Mesenchymal stem cell (in vitro differentiated cells and primary cell): ENCODE measurements around the gene PIK3CD.

ENCODE experiments used
- DNase-seq: peaks from one replicate; pipeline ENCODE4 v3.0.0-alpha.2; 2013
- H2AFZ ChIP-seq: one replicate; pipeline ENCODE4 v1.6.1; 2013; ENCODE audit warnings: low read depth, mild to moderate bottlenecking, control low read depth, inconsistent platforms, low read length, moderate library complexity
- H2AK5ac ChIP-seq: 2 replicates; pipeline ENCODE4 v1.6.1; 2013; ENCODE audit warnings: low read length, moderate library complexity, mild to moderate bottlenecking, inconsistent platforms; ENCODE audit not compliant: severe bottlenecking
- H2BK120ac ChIP-seq: one replicate; pipeline ENCODE4 v1.6.1; 2013; ENCODE audit warnings: low read depth, mild to moderate bottlenecking, inconsistent platforms, low read length, moderate library complexity
- H2BK12ac ChIP-seq, 2 experiments: one replicate each; pipeline ENCODE4 v1.6.1; 2013; ENCODE audit warnings: inconsistent platforms in 2 of 2, low read length in 2 of 2, mild to moderate bottlenecking in 2 of 2, moderate library complexity in 2 of 2, control low read depth in 1 of 2
- H2BK15ac ChIP-seq: one replicate; pipeline ENCODE4 v1.6.1; 2013; ENCODE audit warnings: mild to moderate bottlenecking, low read depth, inconsistent platforms; ENCODE audit not compliant: poor library complexity, severe bottlenecking
- H2BK5ac ChIP-seq: 2 replicates; pipeline ENCODE4 v1.6.1; 2013; ENCODE audit warnings: low read depth, mild to moderate bottlenecking, low read length, control low read depth, inconsistent platforms; ENCODE audit not compliant: poor library complexity, severe bottlenecking
- H3K14ac ChIP-seq, 2 experiments: one replicate each; pipeline ENCODE4 v1.6.1; 2013; ENCODE audit warnings: inconsistent platforms in 2 of 2, low read length in 2 of 2, control low read depth in 1 of 2, mild to moderate bottlenecking in 1 of 2, moderate library complexity in 1 of 2
- H3K18ac ChIP-seq, 2 experiments: one replicate each; pipeline ENCODE4 v1.6.1; 2013; ENCODE audit warnings: inconsistent platforms in 2 of 2, low read length in 2 of 2, control low read depth in 1 of 2, low read depth in 1 of 2, mild to moderate bottlenecking in 1 of 2
- H3K23ac ChIP-seq, 2 experiments: one replicate each; pipeline ENCODE4 v1.6.1; 2013; ENCODE audit warnings: inconsistent platforms in 2 of 2, low read length in 2 of 2, mild to moderate bottlenecking in 2 of 2, moderate library complexity in 2 of 2, control low read depth in 1 of 2
- H3K27ac ChIP-seq: 2 replicates; pipeline ENCODE4 v1.5.1; 2013; ENCODE audit warnings: mild to moderate bottlenecking, moderate library complexity, low read length, control low read depth, inconsistent platforms; ENCODE audit not compliant: poor library complexity, severe bottlenecking
- H3K27me3 ChIP-seq, 2 experiments: 2 replicates each; pipeline versions ENCODE4 v1.6.1 to v1.7.0; 2013; ENCODE audit warnings: low read length in 2 of 2, mild to moderate bottlenecking in 2 of 2, moderate library complexity in 2 of 2, control low read depth in 1 of 2, inconsistent platforms in 1 of 2; ENCODE audit not compliant: control insufficient read depth in 1 of 2, insufficient read depth in 1 of 2
- H3K36me3 ChIP-seq, 2 experiments: 2 replicates each; pipeline versions ENCODE4 v1.6.1 to v1.7.0; 2013; ENCODE audit warnings: low read length in 2 of 2, control low read depth in 1 of 2, inconsistent platforms in 1 of 2, low read depth in 1 of 2, mild to moderate bottlenecking in 1 of 2; ENCODE audit not compliant: insufficient read depth in 2 of 2, control insufficient read depth in 1 of 2
- H3K4ac ChIP-seq, 2 experiments: one replicate each; pipeline ENCODE4 v1.6.1; 2013; ENCODE audit warnings: inconsistent platforms in 2 of 2, low read length in 2 of 2, mild to moderate bottlenecking in 2 of 2, moderate library complexity in 2 of 2, control low read depth in 1 of 2, low read depth in 1 of 2
- H3K4me1 ChIP-seq: 2 replicates; pipeline ENCODE4 v1.6.1; 2013; ENCODE audit warnings: low read depth, low read length, control low read depth; ENCODE audit not compliant: control insufficient read depth, insufficient read depth
- H3K4me2 ChIP-seq: 2 replicates; pipeline ENCODE4 v1.6.1; 2013; ENCODE audit warnings: low read length, mild to moderate bottlenecking, inconsistent platforms; ENCODE audit not compliant: poor library complexity, severe bottlenecking
- H3K4me3 ChIP-seq, 2 experiments: 2 replicates each; pipeline versions ENCODE4 v1.5.1 to v1.7.0; 2013; ENCODE audit warnings: low read length in 2 of 2, mild to moderate bottlenecking in 2 of 2, control low read depth in 1 of 2, low read depth in 1 of 2; ENCODE audit not compliant: insufficient read depth in 1 of 2
- H3K79me1 ChIP-seq: replicated peaks from 2 replicates; pipeline ENCODE4 v1.6.1; 2013; ENCODE audit warnings: mild to moderate bottlenecking, control low read depth, low read length, inconsistent platforms; ENCODE audit not compliant: poor library complexity, severe bottlenecking
- H3K9ac ChIP-seq: 2 replicates; pipeline ENCODE4 v1.7.0; 2013; ENCODE audit warnings: mild to moderate bottlenecking, low read length, moderate library complexity
- H3K9me3 ChIP-seq: 2 replicates; pipeline ENCODE4 v1.7.0; 2013; ENCODE audit warnings: mild to moderate bottlenecking, low read length; ENCODE audit not compliant: control insufficient read depth
- H4K8ac ChIP-seq: one replicate; pipeline ENCODE4 v1.6.1; 2013; ENCODE audit warnings: inconsistent platforms, mild to moderate bottlenecking, low read length, moderate library complexity
- H4K91ac ChIP-seq: one replicate; pipeline ENCODE4 v1.6.1; 2013; ENCODE audit warnings: mild to moderate bottlenecking, low read length, inconsistent platforms
- WGBS: methylation state at CpG from one replicate; pipeline ENCODE4 v1.1.7; 2013; ENCODE audit warnings: mixed read lengths; 5-methylcytosine and 5-hydroxymethylcytosine counted together

Gene PIK3CD

DNA sequence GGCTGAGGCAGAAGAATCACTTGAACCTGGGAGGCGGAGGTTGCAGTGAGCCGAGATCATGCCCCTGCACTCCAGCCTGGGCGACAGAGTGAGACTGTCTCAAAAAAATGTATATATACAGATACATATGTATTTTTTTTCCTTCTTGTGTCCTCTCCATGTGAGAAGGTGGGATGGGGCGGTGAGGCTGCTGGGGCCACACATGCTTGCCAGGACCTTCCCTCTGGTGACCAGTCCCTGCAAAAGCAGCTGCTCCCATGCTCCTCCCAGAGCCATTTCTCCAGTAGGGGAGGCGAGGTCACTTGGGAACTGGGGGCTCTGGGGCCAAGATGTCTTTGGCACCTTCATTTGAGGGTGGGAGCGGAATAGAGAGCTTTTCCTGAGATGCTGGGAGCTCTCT is 74.9 kb downstream of the PIK3CD start:
- H3K79me1 ChIP-seq: peaks cover 32% of the 10 kb centered on the region
- H3K4me3 ChIP-seq: no peak overlapping the region
- H2AK5ac ChIP-seq: no peak overlapping the region
- H2BK15ac ChIP-seq: no peak overlapping the region
- no peak overlapping the region for H2AFZ ChIP-seq
- no peak overlapping the region for H3K23ac ChIP-seq
- no peak overlapping the region for H4K8ac ChIP-seq
- peaks cover 27% of the 10 kb centered on the region for H3K4me1 ChIP-seq
- no peak overlapping the region for H4K91ac ChIP-seq
- H3K4me2 ChIP-seq: no peak overlapping the region
- peaks cover 65 to 84% of the 10 kb centered on the region in 2 experiments for H3K36me3 ChIP-seq
- no peak overlapping the region for H2BK12ac ChIP-seq
- H3K27ac ChIP-seq: no peak overlapping the region
- 100% methylated on average over 1 of the region's 6 CpGs for WGBS
- no peak overlapping the region for H3K4ac ChIP-seq
- no peak overlapping the region for H3K9ac ChIP-seq
- H2BK5ac ChIP-seq: no peak overlapping the region
- no peak for DNase-seq
- no peaks in the 10 kb centered on the region for H3K27me3 ChIP-seq
- no peak overlapping the region for H3K14ac ChIP-seq
- H2BK120ac ChIP-seq: no peak overlapping the region
- H3K18ac ChIP-seq: no peak overlapping the region
- H3K9me3 ChIP-seq: peaks cover 14% of the 10 kb centered on the region

DNA sequence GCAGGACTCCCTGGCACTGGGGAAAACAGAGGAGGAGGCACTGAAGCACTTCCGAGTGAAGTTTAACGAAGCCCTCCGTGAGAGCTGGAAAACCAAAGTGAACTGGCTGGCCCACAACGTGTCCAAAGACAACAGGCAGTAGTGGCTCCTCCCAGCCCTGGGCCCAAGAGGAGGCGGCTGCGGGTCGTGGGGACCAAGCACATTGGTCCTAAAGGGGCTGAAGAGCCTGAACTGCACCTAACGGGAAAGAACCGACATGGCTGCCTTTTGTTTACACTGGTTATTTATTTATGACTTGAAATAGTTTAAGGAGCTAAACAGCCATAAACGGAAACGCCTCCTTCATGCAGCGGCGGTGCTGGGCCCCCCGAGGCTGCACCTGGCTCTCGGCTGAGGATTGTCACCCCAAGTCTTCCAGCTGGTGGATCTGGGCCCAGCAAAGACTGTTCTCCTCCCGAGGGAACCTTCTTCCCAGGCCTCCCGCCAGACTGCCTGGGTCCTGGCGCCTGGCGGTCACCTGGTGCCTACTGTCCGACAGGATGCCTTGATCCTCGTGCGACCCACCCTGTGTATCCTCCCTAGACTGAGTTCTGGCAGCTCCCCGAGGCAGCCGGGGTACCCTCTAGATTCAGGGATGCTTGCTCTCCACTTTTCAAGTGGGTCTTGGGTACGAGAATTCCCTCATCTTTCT is 75.5 kb downstream of the PIK3CD start:
- Histone ChIP-seq H4K91ac (no peak overlapping the region), H2BK5ac (no peak overlapping the region), H3K27ac (no peak overlapping the region), H3K4ac (no peak overlapping the region), H3K9me3 (peaks cover 14% of the 10 kb centered on the region), H4K8ac (no peak overlapping the region), H2AK5ac (no peak overlapping the region), H3K36me3 (peaks cover 69 to 82% of the 10 kb centered on the region in 2 experiments), H3K18ac (no peak overlapping the region), H3K27me3 (no peaks in the 10 kb centered on the region), H3K79me1 (peaks cover 34% of the 10 kb centered on the region), H3K4me3 (no peak overlapping the region), H3K4me1 (peaks cover 25% of the 10 kb centered on the region), H3K23ac (no peak overlapping the region), H2AFZ (no peak overlapping the region), H2BK12ac (no peak overlapping the region), H3K4me2 (no peak overlapping the region), H2BK15ac (no peak overlapping the region), H3K14ac (no peak overlapping the region), H2BK120ac (no peak overlapping the region), H3K9ac (no peak overlapping the region)
- 85% methylated on average over 24 of the region's 25 CpGs for WGBS
- DNase-seq: no peak

DNA sequence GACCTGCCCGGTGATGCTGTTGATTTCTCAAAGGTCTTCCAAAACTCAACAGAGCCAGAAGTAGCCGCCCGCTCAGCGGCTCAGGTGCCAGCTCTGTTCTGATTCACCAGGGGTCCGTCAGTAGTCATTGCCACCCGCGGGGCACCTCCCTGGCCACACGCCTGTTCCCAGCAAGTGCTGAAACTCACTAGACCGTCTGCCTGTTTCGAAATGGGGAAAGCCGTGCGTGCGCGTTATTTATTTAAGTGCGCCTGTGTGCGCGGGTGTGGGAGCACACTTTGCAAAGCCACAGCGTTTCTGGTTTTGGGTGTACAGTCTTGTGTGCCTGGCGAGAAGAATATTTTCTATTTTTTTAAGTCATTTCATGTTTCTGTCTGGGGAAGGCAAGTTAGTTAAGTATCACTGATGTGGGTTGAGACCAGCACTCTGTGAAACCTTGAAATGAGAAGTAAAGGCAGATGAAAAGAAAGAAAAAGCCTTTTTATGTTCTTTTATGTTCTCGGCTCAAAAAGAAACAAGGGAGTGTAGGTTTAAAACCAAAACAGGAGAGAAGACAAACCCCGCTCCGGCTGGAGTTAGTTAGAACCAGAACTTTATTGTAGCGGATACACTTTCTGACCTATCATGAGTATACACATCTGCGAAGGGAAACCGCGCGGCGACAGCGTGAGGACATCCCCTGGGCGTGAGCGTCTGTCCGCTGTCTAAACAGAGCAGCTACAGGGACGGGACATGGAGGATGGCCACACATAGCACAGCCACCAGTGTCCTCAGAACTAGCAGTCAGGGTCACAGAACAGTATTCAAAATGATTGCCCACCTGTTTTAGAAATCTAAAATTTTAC is 77.1 kb downstream of the PIK3CD start:
- Histone ChIP-seq H2BK12ac (no peak overlapping the region), H3K9me3 (peaks cover 4% of the 10 kb centered on the region), H2BK15ac (no peak overlapping the region), H2AK5ac (no peak overlapping the region), H2AFZ (no peak overlapping the region), H3K36me3 (peaks cover 69 to 78% of the 10 kb centered on the region in 2 experiments), H4K8ac (no peak overlapping the region), H3K4me1 (peaks cover 30% of the 10 kb centered on the region), H3K23ac (no peak overlapping the region), H3K27me3 (no peaks in the 10 kb centered on the region), H3K18ac (no peak overlapping the region), H3K4ac (no peak overlapping the region), H2BK5ac (no peak overlapping the region), H3K9ac (no peak overlapping the region), H3K4me3 (no peak overlapping the region), H3K79me1 (peaks cover 26% of the 10 kb centered on the region), H3K4me2 (no peak overlapping the region), H2BK120ac (no peak overlapping the region), H4K91ac (no peak overlapping the region), H3K27ac (no peak overlapping the region), H3K14ac (no peak overlapping the region)
- no peak for DNase-seq
- 96% methylated on average over 32 of the region's 33 CpGs for WGBS

DNA sequence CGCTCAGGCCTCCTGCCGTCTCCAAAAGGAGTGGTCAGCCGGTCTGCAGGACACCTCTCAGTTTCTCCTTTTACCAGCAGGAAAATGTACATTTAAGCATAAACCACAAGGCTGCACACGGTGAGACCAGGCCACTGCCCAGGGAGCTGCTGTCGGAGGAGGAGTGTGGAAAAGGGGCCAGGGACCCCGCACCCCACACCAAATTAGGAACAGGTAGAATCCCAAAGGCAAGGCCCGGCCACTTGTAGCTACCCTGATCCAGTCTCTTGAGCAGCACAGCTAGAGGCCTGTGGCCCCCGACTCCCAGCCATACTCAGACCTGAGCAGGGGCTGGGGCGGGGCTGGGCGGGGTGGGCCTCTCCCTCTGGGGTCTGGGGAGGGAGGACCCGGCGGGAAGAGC is 78.0 kb downstream of the PIK3CD start:
- H3K18ac ChIP-seq: no peak overlapping the region
- peaks cover 68 to 77% of the 10 kb centered on the region in 2 experiments for H3K36me3 ChIP-seq
- H2AK5ac ChIP-seq: no peak overlapping the region
- no peak overlapping the region for H3K4ac ChIP-seq
- no peak overlapping the region for H2AFZ ChIP-seq
- no peak overlapping the region for H3K4me3 ChIP-seq
- H2BK12ac ChIP-seq: no peak overlapping the region
- H3K9me3 ChIP-seq: no peaks in the 10 kb centered on the region
- peaks cover 26% of the 10 kb centered on the region for H3K79me1 ChIP-seq
- no peak overlapping the region for H3K14ac ChIP-seq
- H3K27me3 ChIP-seq: no peaks in the 10 kb centered on the region
- H3K23ac ChIP-seq: no peak overlapping the region
- no peak overlapping the region for H3K27ac ChIP-seq
- H4K8ac ChIP-seq: no peak overlapping the region
- no peak overlapping the region for H3K9ac ChIP-seq
- H3K4me1 ChIP-seq: peaks cover 27% of the 10 kb centered on the region
- no peak for DNase-seq
- H4K91ac ChIP-seq: no peak overlapping the region
- no peak overlapping the region for H2BK5ac ChIP-seq
- no peak overlapping the region for H2BK15ac ChIP-seq
- H2BK120ac ChIP-seq: no peak overlapping the region
- no peak overlapping the region for H3K4me2 ChIP-seq
- WGBS: 98% methylated on average over 12 of the region's 12 CpGs
